HL-60 (cell line): ENCODE data around the gene COL25A1.

Experiments
- DNase-seq, 2 experiments: peaks; one replicate each; pipeline ENCODE4 v3.0.0-alpha.2; 2010 to 2020; ENCODE audit warnings: low read depth in 1 of 2, low spot score in 1 of 2
- H3K27ac ChIP-seq: fragments of 250-450 bp; sonication (Bioruptor Pico); replicated peaks from 2 replicates; pipeline ENCODE4 v1.5.1; 2020; ENCODE audit warnings: mild to moderate bottlenecking, moderate library complexity
- H3K27me3 ChIP-seq: fragments of 250-450 bp; sonication (Bioruptor Pico); 2 replicates; pipeline ENCODE4 v1.5.1; 2021; ENCODE audit warnings: mild to moderate bottlenecking, moderate library complexity; ENCODE audit not compliant: insufficient read depth, poor library complexity, severe bottlenecking
- H3K4me3 ChIP-seq: replicated peaks from 2 replicates; pipeline ENCODE4 v1.5.1; 2011; ENCODE audit warnings: mild to moderate bottlenecking, control low read depth, low read length; ENCODE audit not compliant: insufficient read depth
- GABPA ChIP-seq: IDR thresholded peaks from 2 replicates; pipeline ENCODE4 v1.6.1; 2012; ENCODE audit warnings: low read depth
- POLR2AphosphoS5 ChIP-seq: IDR thresholded peaks from 2 replicates; pipeline ENCODE4 v1.6.1; 2012; ENCODE audit warnings: low read depth
- SPI1 ChIP-seq: IDR thresholded peaks from 2 replicates; pipeline ENCODE4 v1.6.1; 2012; ENCODE audit warnings: low read depth, mild to moderate bottlenecking, borderline replicate concordance
- TF ChIP-seq, protein P1 (sequence below): IDR thresholded peaks from 2 replicates; pipeline ENCODE4 v1.6.1; 2012; ENCODE audit warnings: low read depth; ENCODE audit not compliant: insufficient replicate concordance
- TF ChIP-seq, protein P2 (sequence below): IDR thresholded peaks from one replicate; pipeline ENCODE4 v1.5.1; 2011; ENCODE audit warnings: low read length, control low read depth, inconsistent platforms; ENCODE audit not compliant: insufficient read depth

Gene COL25A1

DNA sequence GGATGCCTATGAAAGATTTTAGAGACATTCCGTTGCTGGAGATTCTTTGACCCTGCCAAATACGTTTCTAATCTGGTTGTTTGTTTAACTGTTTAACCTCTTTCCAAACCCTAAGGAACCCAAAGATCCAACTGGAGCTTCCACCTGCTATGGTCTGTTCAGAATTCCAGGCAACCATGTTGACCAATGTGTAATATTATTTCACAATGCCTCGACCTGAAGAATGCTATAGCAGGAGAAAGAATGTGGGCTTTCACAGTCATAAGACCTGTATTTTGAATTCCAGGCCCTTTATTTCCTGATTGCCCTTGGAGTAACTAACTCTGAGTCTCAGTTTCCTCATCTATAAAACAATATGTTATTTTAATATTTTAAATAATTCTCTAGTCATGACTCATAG, 90.8 kb downstream of the COL25A1 start:
- Histone ChIP-seq H3K27me3 (no peaks in the 10 kb centered on the region), H3K27ac (no peak overlapping the region), H3K4me3 (no peak overlapping the region)
- DNase-seq: no peak
- TF ChIP-seq POLR2AphosphoS5 (no peak), SPI1 (no peak), GABPA (no peak)
- TF ChIP-seq, protein P1, sequence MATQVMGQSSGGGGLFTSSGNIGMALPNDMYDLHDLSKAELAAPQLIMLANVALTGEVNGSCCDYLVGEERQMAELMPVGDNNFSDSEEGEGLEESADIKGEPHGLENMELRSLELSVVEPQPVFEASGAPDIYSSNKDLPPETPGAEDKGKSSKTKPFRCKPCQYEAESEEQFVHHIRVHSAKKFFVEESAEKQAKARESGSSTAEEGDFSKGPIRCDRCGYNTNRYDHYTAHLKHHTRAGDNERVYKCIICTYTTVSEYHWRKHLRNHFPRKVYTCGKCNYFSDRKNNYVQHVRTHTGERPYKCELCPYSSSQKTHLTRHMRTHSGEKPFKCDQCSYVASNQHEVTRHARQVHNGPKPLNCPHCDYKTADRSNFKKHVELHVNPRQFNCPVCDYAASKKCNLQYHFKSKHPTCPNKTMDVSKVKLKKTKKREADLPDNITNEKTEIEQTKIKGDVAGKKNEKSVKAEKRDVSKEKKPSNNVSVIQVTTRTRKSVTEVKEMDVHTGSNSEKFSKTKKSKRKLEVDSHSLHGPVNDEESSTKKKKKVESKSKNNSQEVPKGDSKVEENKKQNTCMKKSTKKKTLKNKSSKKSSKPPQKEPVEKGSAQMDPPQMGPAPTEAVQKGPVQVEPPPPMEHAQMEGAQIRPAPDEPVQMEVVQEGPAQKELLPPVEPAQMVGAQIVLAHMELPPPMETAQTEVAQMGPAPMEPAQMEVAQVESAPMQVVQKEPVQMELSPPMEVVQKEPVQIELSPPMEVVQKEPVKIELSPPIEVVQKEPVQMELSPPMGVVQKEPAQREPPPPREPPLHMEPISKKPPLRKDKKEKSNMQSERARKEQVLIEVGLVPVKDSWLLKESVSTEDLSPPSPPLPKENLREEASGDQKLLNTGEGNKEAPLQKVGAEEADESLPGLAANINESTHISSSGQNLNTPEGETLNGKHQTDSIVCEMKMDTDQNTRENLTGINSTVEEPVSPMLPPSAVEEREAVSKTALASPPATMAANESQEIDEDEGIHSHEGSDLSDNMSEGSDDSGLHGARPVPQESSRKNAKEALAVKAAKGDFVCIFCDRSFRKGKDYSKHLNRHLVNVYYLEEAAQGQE: no peak
- TF ChIP-seq, protein P2, sequence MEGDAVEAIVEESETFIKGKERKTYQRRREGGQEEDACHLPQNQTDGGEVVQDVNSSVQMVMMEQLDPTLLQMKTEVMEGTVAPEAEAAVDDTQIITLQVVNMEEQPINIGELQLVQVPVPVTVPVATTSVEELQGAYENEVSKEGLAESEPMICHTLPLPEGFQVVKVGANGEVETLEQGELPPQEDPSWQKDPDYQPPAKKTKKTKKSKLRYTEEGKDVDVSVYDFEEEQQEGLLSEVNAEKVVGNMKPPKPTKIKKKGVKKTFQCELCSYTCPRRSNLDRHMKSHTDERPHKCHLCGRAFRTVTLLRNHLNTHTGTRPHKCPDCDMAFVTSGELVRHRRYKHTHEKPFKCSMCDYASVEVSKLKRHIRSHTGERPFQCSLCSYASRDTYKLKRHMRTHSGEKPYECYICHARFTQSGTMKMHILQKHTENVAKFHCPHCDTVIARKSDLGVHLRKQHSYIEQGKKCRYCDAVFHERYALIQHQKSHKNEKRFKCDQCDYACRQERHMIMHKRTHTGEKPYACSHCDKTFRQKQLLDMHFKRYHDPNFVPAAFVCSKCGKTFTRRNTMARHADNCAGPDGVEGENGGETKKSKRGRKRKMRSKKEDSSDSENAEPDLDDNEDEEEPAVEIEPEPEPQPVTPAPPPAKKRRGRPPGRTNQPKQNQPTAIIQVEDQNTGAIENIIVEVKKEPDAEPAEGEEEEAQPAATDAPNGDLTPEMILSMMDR: no peak

DNA sequence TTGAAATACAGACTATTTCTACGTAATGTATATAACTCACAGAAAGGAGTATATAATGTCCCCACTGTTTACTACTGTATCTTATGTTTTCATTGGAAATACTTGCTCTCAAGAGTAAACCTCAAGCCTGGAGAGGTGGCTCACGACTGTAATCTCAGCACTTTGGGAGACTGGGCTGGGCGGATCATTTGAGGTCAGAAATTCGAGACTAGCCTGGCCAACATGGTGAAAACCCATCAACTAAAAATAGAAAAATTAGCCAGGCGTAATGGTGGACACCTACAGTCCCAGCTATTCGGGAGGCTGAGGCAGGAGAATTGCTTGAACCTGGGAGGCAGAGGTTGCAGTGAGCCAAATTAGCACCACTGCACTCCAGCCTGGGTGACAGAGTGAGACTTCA, 92.8 kb downstream of the COL25A1 start:
- H3K4me3 ChIP-seq: no peak overlapping the region
- no peak overlapping the region for H3K27ac ChIP-seq
- TF ChIP-seq, protein P2: no peak
- TF ChIP-seq POLR2AphosphoS5 (no peak), GABPA (no peak), SPI1 (no peak)
- TF ChIP-seq, protein P1: no peak
- no peak for DNase-seq
- no peaks in the 10 kb centered on the region for H3K27me3 ChIP-seq

DNA sequence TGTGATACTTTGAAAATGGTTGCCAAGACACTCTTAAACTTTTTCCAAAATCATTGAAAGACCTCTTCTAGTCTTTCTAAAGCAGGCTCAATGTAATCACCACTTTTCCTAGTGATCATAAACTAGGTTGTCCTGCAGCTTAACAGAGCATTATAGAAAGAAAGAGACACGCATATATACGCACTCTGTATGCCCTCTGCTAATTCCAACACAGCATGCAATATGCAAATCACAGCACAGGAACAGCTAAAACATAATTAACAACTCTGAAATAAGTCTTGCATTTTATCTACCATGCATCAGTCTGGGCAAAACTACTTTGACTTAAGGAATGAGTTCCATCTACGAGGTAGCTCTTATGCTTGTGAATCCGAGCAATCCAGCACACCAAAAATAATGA, 94.6 kb downstream of the COL25A1 start:
- DNase-seq: no peak
- H3K27me3 ChIP-seq: no peaks in the 10 kb centered on the region
- TF ChIP-seq GABPA (no peak), SPI1 (no peak), POLR2AphosphoS5 (no peak)
- TF ChIP-seq, protein P1: no peak
- TF ChIP-seq, protein P2: no peak
- no peak overlapping the region for H3K27ac ChIP-seq
- H3K4me3 ChIP-seq: no peak overlapping the region
